NCI-H524 treated with DMSO at 0.1 percent for 48 hours (cell line): ENCODE results near the gene ATP2A1.

Source experiments
- DNase-seq: peaks from one replicate; lab custom pipeline; 2025; lab: John Stamatoyannopoulos, UW

The ATP2A1 gene

DNA sequence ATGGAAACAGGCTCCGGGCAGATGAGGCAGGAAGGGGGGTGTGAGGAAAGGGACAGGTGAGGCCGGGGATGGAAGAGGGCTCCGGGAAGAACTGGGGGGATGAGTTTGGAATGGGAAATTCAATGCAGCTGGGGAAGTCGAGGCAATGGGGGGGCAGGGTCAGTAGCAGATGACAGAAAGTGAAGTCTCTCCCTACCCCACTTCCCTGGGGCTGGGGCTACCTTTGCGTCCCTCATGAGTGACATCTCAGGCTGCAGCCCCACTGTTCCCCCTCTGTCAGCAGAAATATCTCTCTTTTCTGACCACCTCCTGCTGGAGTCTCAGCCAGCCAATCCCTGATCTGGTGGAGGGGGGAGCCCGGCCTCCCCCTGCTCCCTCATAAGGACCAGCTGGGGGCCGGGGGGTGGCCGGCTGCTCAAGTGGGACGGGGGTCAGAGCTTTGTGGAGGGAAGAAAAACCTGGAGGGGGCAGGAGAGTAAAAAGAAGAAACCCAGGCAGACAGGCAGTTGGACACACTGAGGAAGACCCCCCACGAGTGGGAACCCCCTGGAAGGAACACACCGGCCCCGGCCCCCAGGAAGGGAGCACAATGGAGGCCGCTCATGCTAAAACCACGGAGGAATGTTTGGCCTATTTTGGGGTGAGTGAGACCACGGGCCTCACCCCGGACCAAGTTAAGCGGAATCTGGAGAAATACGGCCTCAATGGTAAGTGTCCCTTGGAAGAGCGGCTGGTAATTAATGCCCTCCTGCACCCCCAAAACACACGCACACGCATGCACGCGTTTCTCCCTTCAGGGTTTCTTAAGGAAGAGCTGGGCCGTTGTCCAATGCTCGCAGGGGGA lies at the start of gene ATP2A1:
ATP2A1 (plus strand) TSS at position 406 of the 844 bp plus-strand sequence; CDS start at position 590, 184 bp downstream.
- no peak for DNase-seq

- no peak for DNase-seq
These were observed 48.5 kb upstream of the ATP2A1 start for GRCh38 chr16:28829747-28830146.

DNA sequence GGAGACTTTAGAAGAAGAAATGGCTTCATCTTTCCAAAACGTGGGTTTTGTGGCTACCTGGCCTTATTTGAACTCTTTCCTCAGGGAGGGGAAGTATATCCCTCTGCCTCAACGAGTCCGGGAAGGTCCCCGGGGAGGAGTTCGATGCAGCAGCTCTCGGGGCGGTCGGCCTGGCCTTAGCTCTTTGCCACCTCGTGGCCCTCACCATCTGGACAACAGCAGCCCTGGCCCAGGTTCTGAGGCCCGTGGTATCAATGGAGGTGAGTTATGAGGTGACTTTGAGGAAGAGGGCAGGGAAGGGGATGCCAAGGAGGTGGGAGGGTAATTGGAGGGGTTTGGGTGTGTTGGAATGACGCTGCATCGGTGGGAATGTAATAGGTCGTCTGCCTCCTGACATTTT lies 47.8 kb upstream of the ATP2A1 start:
- DNase-seq: no peak

GRCh38 chr16:28834349-28834748 lies 43.9 kb upstream of the ATP2A1 start:
- DNase-seq: no peak

- no peak for DNase-seq
These were observed 43.1 kb upstream of the ATP2A1 start for GRCh38 chr16:28834873-28835863.

GRCh38 chr16:28835864-28836760 lies 42.2 kb upstream of the ATP2A1 start:
- DNase-seq: no peak

- DNase-seq: no peak
These were observed 41.6 kb upstream of the ATP2A1 start for GRCh38 chr16:28836761-28837064.

- no peak for DNase-seq
These were observed 40.4 kb upstream of the ATP2A1 start for GRCh38 chr16:28837672-28838557.

DNA sequence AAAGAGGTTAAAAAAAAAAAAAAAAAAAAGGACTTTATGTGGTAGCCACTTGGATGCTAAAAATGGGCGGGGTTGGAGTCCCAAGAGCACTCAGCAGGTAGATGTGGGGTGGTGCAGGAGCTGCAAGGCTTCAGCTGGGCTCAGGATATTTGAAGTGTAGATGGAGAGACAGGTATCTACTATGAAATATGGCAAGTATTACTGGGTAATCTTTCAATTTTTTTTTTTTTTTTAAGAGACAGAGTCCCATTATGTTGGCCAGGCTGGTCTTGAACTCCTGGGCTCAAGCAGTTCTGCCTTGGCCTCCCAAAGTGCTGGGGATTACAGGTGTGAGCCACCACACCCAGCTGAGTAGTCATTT lies 39.8 kb upstream of the ATP2A1 start:
- no peak for DNase-seq

DNA sequence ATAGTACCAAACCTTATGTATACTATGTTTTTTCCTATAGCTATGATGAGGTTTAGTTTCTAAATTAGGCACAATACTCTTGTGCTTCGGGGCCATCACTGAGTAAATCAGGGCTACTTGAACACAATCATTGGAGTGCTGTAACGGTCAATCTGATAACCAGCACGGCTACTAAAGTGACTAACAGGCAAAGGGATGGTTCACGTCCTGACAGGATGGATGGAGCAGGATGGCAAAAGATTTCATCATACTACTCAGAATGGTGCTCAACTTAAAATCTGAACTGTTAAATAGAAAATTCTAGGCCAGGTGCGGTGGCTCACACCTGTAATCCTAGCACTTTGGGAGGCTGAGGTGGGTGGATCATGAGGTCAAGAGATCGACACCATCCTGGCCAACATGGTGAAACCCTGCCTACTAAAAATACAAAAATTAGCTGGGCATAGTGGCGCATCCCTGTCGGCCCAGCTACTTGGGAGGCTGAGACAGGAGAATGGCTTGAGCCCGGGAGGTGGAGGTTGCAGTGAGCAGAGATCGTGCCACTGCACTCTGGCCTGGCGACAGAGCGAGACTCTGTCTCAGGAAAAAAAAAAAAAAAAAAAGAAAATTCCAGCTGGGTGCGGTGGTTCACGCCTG lies 39.2 kb upstream of the ATP2A1 start:
- DNase-seq: no peak

- no peak for DNase-seq
These were observed 38.4 kb upstream of the ATP2A1 start for GRCh38 chr16:28839899-28840298.

DNA sequence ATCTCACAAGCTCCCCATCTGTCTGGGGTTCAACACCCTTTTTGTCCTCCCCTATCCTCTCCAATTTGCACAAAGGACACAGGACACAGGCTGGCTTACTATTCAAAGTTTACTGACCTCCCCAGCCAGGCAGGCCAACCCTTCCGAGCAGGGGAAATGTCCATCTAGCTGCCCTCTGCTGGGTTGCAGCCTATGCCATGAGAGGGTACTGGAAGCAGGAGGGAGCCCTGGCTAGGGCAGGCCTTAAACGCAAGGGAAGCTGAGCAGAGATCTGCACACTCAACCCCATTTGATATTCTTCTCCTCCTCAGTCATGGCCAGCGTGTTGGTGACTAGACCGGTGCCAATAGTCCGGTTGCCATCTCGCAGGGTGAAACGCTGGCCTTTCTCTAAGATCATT lies 35.6 kb upstream of the ATP2A1 start:
- DNase-seq: no peak

DNA sequence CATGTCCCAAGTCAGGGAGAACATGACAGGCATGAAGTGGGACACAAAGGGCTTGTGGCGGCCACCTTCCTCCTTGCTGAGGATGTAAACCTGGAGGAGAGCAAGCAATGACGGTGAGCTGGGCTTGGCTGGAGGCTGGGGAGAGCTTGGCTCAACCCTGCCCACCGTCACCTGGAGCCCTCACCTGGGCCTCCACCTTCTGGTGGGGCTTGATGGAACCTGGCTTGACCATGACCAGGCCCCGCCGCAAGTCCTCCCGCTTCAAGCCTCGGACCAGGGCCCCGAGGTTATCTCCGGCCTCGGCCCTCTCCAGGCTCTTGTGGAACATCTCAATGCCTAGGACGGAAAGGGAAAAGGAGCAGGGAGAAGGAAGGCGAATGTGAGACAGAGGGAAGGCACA lies 34.5 kb upstream of the ATP2A1 start:
- DNase-seq: no peak

- no peak for DNase-seq
These were observed 33.9 kb upstream of the ATP2A1 start for GRCh38 chr16:28844226-28844885.

DNA sequence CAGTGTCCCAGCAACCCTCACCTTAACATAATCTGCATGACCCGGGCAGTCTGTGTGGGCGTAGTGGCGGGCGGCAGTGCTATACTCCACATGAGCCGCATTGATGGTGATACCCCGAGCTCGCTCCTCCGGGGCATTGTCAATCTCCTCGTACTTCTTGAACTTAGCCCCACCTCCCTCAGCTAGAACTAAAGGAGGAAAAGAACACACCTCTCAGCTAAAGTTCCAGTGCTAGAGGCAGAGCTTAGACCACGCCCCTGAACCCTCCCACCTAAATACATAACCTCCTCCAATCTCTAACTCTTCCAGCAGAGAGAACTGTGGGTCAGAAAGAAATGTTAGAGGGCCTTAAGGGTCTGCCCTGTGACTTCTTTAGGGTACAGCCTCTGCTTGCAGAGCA lies 33.0 kb upstream of the ATP2A1 start:
- DNase-seq: no peak

DNA sequence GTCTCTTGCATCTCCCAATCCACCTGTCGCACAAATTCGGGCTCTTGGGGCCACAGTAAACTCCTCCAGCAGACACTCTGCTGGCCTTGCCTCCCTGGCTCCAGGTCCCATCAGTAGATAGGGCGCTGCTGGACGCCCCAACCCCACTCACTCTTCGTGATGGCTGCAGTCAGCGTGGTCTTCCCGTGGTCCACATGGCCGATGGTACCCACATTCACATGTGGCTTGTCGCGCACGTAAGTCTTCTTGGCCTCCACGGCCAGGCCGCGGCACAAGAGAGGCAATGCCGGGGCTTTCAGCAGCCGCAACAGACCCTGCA lies 32.6 kb upstream of the ATP2A1 start:
- DNase-seq: no peak

DNA sequence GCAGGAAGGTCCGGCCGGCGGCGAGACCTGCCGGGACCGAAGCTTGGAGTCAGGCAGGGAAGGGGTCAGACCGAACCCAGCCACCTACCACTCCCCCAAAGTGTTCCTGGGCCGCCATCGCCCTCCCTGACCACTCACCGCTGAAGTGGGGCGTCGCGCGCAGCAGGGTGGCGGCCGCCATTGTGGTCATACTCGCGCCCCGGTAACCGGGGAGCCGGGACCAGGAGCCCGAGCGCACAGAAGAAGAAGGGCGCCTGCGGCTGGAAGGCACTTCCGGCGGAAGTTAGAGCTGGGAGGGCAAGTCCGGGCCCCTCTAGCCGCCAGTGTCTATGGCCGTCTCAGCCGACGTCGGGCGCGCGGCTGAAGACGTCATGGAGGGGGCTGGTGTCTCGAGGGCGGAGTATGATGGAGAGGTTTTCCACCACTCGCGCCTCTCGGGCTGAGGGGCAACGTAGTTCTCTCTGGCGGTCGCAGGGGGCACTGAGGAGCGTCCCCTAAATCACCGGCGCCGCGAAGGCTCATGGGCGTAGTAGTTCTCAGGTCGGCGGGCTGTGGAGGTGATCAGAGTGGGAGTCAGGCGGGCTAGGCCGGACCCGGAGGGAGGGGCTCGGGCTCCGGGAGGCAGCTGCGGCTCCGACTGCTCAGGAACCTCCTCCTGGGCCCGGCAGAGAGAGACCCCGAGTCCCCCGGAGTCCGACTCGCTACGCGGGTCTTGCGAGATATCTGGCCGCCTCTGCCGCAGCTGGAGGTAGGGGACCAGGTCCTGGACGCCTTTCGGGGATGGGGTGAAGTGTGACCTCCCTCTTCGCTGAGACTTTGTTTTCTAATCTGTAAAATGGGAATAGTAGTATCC lies 32.0 kb upstream of the ATP2A1 start, which contains the start of gene TUFM:
TUFM (minus strand) TSS at position 269 of the 853 bp plus-strand sequence; CDS start at position 190, 79 bp downstream.
- peak; percentile 90 for DNase-seq

GRCh38 chr16:28846933-28847273 lies 31.4 kb upstream of the ATP2A1 start:
- DNase-seq: no peak

DNA sequence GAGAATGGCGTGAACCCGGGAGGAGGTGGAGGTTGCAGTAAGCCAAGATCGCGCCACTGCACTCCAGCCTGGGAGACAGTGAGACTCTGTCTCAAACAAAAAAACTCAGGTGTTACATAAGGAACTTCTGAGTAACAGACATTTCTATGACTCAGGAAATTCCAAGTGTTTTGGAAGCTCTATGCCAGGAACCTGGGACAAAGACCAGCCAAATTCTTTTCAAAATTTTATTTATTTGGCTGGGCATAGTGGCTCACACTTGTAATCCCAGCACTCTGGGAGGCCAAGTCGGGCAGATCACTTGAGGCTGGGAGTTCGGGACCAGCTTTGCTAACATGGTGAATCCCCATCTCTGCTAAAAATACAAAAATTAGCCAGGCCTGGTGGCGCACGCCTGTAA lies 19.9 kb upstream of the ATP2A1 start:
- DNase-seq: no peak
